HepG2 (cell line): Measurements from ENCODE around the gene MRPL51. TPM values are rescaled to one million over a fixed set of nuclear protein-coding genes. Genes with fewer than 3 reads are reported as not detected.

Experiments
- CC2D1A ChIP-seq: sonication (generic); formaldehyde crosslinking; IDR thresholded peaks from 2 replicates; pipeline ENCODE4 v1.8.1; 2023; ENCODE audit warnings: mild to moderate bottlenecking, missing genetic modification reagents
- CHD4 ChIP-seq: fragments of 200-600 bp; sonication (generic); IDR thresholded peaks from 2 replicates; pipeline ENCODE4 v1.7.0; 2017; ENCODE audit warnings: mild to moderate bottlenecking, low read length, borderline replicate concordance
- EP300 ChIP-seq, 3 experiments: sonication (generic) in 1 of 3; formaldehyde crosslinking in 1 of 3; IDR thresholded peaks; 2 replicates each; pipeline versions ENCODE4 v1.5.1 to v1.6.1; 2011 to 2020; ENCODE audit warnings: low read depth in 2 of 3, low read length in 2 of 3, borderline replicate concordance in 1 of 3, improper control_type of control experiment in 1 of 3, mild to moderate bottlenecking in 1 of 3, missing genetic modification reagents in 1 of 3, moderate library complexity in 1 of 3
- GABPA ChIP-seq, 2 experiments: IDR thresholded peaks; 2 replicates each; pipeline ENCODE4 v1.6.1; 2011 to 2016; ENCODE audit warnings: low read depth in 2 of 2, low read length in 1 of 2, missing biosample characterization in 1 of 2, missing genetic modification characterization in 1 of 2
- GABPB1 ChIP-seq: IDR thresholded peaks from 2 replicates; pipeline ENCODE4 v1.6.1; 2016; ENCODE audit warnings: mild to moderate bottlenecking, missing genetic modification reagents, moderate library complexity, missing compliant biosample characterization
- GLI4 ChIP-seq: sonication (generic); formaldehyde crosslinking; IDR thresholded peaks from 2 replicates; pipeline ENCODE4 v1.5.1; 2020; ENCODE audit warnings: missing genetic modification reagents, mild to moderate bottlenecking, moderate library complexity, borderline replicate concordance
- GZF1 ChIP-seq: sonication (generic); formaldehyde crosslinking; IDR thresholded peaks from 2 replicates; pipeline ENCODE4 v1.5.1; 2020; ENCODE audit warnings: mild to moderate bottlenecking, missing genetic modification reagents
- HNF4A ChIP-seq: sonication (generic); formaldehyde crosslinking; IDR thresholded peaks from 2 replicates; pipeline ENCODE4 v1.4.0; 2020; ENCODE audit warnings: missing genetic modification reagents
- ISX ChIP-seq: sonication (generic); formaldehyde crosslinking; conservative IDR thresholded peaks from 2 replicates; pipeline ENCODE4 v1.5.0; 2020; ENCODE audit warnings: missing genetic modification reagents
- MZF1 ChIP-seq: sonication (generic); formaldehyde crosslinking; IDR thresholded peaks from 2 replicates; pipeline ENCODE4 v1.8.1; 2023; ENCODE audit warnings: mild to moderate bottlenecking, missing genetic modification reagents, borderline replicate concordance
- PRPF4 ChIP-seq: fragments of 200-400 bp; formaldehyde crosslinking; IDR thresholded peaks from 2 replicates; pipeline ENCODE4 v1.6.1; 2016; ENCODE audit warnings: low read length, low read depth; ENCODE audit not compliant: poor library complexity, severe bottlenecking
- RNF2 ChIP-seq: fragments of 450-650 bp; conservative IDR thresholded peaks from 2 replicates; pipeline ENCODE4 v1.6.1; 2016; ENCODE audit warnings: low read depth
- SCMH1 ChIP-seq: sonication (generic); formaldehyde crosslinking; IDR thresholded peaks from 2 replicates; pipeline ENCODE4 v1.9.0; 2021; ENCODE audit warnings: missing genetic modification reagents, mild to moderate bottlenecking, borderline replicate concordance
- TBX2 ChIP-seq: sonication (generic); formaldehyde crosslinking; IDR thresholded peaks from 2 replicates; pipeline ENCODE4 v1.5.0; 2020; ENCODE audit warnings: missing genetic modification reagents, mild to moderate bottlenecking, borderline replicate concordance
- XBP1 ChIP-seq: sonication (generic); formaldehyde crosslinking; IDR thresholded peaks from 2 replicates; pipeline ENCODE4 v1.5.0; 2020; ENCODE audit warnings: missing genetic modification reagents
- ZFP62 ChIP-seq: sonication (generic); formaldehyde crosslinking; IDR thresholded peaks from 2 replicates; pipeline ENCODE4 v1.4.0; 2020; ENCODE audit warnings: missing genetic modification reagents
- ZNF263 ChIP-seq: sonication (generic); formaldehyde crosslinking; IDR thresholded peaks from 2 replicates; pipeline ENCODE4 v1.4.0; 2020; ENCODE audit warnings: missing genetic modification reagents
- ZNF33B ChIP-seq: sonication (generic); formaldehyde crosslinking; IDR thresholded peaks from 2 replicates; pipeline ENCODE4 v1.5.1; 2020; ENCODE audit warnings: mild to moderate bottlenecking, missing genetic modification reagents
- ZNF34 ChIP-seq: sonication (generic); formaldehyde crosslinking; IDR thresholded peaks from 2 replicates; pipeline ENCODE4 v1.4.0; 2020; ENCODE audit warnings: mild to moderate bottlenecking, missing genetic modification reagents, borderline replicate concordance
- ZNF546 ChIP-seq: sonication (generic); formaldehyde crosslinking; conservative IDR thresholded peaks from 2 replicates; pipeline ENCODE4 v1.8.1; 2023; ENCODE audit warnings: mild to moderate bottlenecking, missing genetic modification reagents
- ZNF749 ChIP-seq: sonication (generic); formaldehyde crosslinking; IDR thresholded peaks from 2 replicates; pipeline ENCODE4 v1.8.0; 2022; ENCODE audit warnings: mild to moderate bottlenecking, missing genetic modification reagents, moderate library complexity, borderline replicate concordance
- ZSCAN29 ChIP-seq: sonication (generic); formaldehyde crosslinking; conservative IDR thresholded peaks from 2 replicates; pipeline ENCODE4 v1.4.0; 2020; ENCODE audit warnings: mild to moderate bottlenecking, missing genetic modification reagents
- polyA plus RNA-seq, 8 experiments: library from polyadenylated mRNA; depleted of rRNA in 3 of 8; stranded (reverse) in 7 of 8; unstranded in 1 of 8; fragments of >200 nt; fragmentation: Illumina TruSeq in 4 of 8; extraction: Trizol in 4 of 8; gene quantifications; 2 replicates each; pipeline versions ENCODE4 v1.2.1 to v1.2.3, GENCODE V29; 2011 to 2016; ENCODE audit warnings: low read depth in 4 of 8, missing spikeins in 1 of 8, mixed read lengths in 1 of 8; ENCODE audit not compliant: insufficient read depth in 1 of 8
- total RNA-seq, 5 experiments: library from RNA; depleted of rRNA; stranded (reverse); fragments of >200 nt; fragmentation: Illumina TruSeq; extraction: Trizol; gene quantifications; 2 replicates each; pipeline ENCODE4 v1.2.3, GENCODE V29; 2016; ENCODE audit warnings: low read depth in 1 of 5
- TF ChIP-seq, protein P1 (sequence below): sonication (generic); formaldehyde crosslinking; IDR thresholded peaks from 2 replicates; pipeline ENCODE4 v1.5.0; 2020; ENCODE audit warnings: missing genetic modification reagents, mild to moderate bottlenecking, borderline replicate concordance
- TF ChIP-seq, protein P2 (sequence below): sonication (generic); formaldehyde crosslinking; IDR thresholded peaks from 2 replicates; pipeline ENCODE4 v1.9.0; 2021; ENCODE audit warnings: missing genetic modification reagents, mild to moderate bottlenecking, borderline replicate concordance
- TF ChIP-seq, protein P3 (sequence below): sonication (generic); formaldehyde crosslinking; conservative IDR thresholded peaks from 2 replicates; pipeline ENCODE4 v1.8.0; 2022; ENCODE audit warnings: missing genetic modification reagents

Gene MRPL51
- total and polyA plus RNA-seq, 2 of the 13 experiments (the other 11 are each of a cell fraction or from before 2014, with no cell fraction given): 64.8 to 278 TPM

DNA sequence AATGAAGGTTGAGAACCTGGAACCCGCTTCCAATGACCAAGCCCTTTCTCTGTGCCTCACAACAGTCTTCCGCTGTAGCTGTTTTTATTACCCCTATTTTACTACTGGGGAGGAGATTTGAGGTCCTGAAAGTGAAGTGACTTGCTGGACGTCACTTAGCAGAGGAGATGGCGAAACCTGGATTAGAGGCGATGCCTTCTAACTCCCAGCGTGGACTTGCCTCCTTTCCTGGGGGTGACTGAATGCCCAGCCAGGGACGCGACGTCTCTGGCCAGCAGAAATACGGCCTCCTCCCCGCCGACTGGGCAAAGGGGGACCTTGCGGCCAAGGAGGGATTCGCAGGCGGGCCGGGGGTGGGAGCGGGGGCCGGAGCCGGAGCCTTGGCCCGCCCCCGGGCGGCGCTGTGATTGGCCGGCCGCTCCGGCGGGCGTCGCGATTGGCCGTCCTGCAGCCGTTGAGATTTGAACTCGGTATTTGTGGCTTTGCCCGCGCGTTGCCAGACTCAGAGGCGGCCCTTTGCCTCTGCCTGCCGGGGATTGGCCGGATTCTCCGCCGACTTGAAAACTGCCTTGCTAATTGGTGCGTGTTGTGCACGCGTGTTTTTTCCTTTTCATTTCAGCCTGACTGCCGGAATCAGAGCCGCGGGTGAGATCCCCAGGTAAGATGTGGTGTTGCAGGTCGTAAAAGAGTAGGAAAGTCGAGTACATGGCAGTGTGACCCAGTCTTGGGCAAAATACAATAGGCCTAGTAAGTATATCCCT lies 615 bp upstream of the MRPL51 start, which contains the start of gene NCAPD2 (continued):
- TF ChIP-seq GLI4 (CRISPR knock-in tag) (peak; percentile 81; the same call in 1 of the 2 replicates), ISX (CRISPR knock-in tag) (no peak), TBX2 (CRISPR knock-in tag) (peak; percentile 34; the same call in 1 of the 2 replicates), PRPF4 (no peak), HNF4A (no peak), ZSCAN29 (CRISPR knock-in tag) (0 out of 2 replicates have a peak, but pooled peaks have one; percentile 11), ZNF33B (CRISPR knock-in tag) (no peak), ZNF263 (0 out of 2 replicates have a peak, but pooled peaks have one; percentile 17), CC2D1A (CRISPR knock-in tag) (no peak), MZF1 (0 out of 2 replicates have a peak, but pooled peaks have one; percentile 30), RNF2 (no peak), ZFP62 (CRISPR knock-in tag) (no peak), XBP1 (CRISPR knock-in tag) (no peak), GABPA (IDR thresholded peaks at IDR 0.05; ENCODE audit: low read depth, low read length) (0 out of 2 replicates have a peak, but pooled peaks have one; percentile 24), GABPA (CRISPR knock-in tag; IDR thresholded peaks at IDR 0.05; ENCODE audit: low read depth) (peak; percentile 55), GABPB1 (CRISPR knock-in tag) (peak; percentile 56; the same call in 1 of the 2 replicates), ZNF749 (CRISPR knock-in tag) (no peak; the same call in 1 of the 2 replicates), EP300 (IDR thresholded peaks at IDR 0.05; ENCODE audit: low read depth in 2 of 2, low read length in 2 of 2) (no peak), EP300 (CRISPR knock-in tag; IDR thresholded peaks at IDR 0.05; ENCODE audit: borderline replicate concordance) (no peak), SCMH1 (CRISPR knock-in tag) (no peak), ZNF546 (CRISPR knock-in tag) (0 out of 2 replicates have a peak, but pooled peaks have one; percentile 42), ZNF34 (CRISPR knock-in tag) (no peak), CHD4 (0 out of 2 replicates have a peak, but pooled peaks have one; percentile 45), GZF1 (CRISPR knock-in tag) (peak; percentile 56; the same call in 1 of the 2 replicates)
- TF ChIP-seq, protein P1, sequence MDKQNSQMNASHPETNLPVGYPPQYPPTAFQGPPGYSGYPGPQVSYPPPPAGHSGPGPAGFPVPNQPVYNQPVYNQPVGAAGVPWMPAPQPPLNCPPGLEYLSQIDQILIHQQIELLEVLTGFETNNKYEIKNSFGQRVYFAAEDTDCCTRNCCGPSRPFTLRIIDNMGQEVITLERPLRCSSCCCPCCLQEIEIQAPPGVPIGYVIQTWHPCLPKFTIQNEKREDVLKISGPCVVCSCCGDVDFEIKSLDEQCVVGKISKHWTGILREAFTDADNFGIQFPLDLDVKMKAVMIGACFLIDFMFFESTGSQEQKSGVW (CRISPR knock-in tag): no peak
- TF ChIP-seq, protein P2, sequence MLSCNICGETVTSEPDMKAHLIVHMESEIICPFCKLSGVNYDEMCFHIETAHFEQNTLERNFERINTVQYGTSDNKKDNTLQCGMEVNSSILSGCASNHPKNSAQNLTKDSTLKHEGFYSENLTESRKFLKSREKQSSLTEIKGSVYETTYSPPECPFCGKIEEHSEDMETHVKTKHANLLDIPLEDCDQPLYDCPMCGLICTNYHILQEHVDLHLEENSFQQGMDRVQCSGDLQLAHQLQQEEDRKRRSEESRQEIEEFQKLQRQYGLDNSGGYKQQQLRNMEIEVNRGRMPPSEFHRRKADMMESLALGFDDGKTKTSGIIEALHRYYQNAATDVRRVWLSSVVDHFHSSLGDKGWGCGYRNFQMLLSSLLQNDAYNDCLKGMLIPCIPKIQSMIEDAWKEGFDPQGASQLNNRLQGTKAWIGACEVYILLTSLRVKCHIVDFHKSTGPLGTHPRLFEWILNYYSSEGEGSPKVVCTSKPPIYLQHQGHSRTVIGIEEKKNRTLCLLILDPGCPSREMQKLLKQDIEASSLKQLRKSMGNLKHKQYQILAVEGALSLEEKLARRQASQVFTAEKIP (CRISPR knock-in tag): no peak
- TF ChIP-seq, protein P3, sequence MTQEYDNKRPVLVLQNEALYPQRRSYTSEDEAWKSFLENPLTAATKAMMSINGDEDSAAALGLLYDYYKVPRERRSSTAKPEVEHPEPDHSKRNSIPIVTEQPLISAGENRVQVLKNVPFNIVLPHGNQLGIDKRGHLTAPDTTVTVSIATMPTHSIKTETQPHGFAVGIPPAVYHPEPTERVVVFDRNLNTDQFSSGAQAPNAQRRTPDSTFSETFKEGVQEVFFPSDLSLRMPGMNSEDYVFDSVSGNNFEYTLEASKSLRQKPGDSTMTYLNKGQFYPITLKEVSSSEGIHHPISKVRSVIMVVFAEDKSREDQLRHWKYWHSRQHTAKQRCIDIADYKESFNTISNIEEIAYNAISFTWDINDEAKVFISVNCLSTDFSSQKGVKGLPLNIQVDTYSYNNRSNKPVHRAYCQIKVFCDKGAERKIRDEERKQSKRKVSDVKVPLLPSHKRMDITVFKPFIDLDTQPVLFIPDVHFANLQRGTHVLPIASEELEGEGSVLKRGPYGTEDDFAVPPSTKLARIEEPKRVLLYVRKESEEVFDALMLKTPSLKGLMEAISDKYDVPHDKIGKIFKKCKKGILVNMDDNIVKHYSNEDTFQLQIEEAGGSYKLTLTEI (CRISPR knock-in tag): no peak
